ENCODE data around the gene CHRNA1. TPM values are rescaled to one million over a fixed set of nuclear protein-coding genes. Genes with fewer than 3 reads are reported as not detected.

CHRNA1 gene
- total and polyA plus RNA-seq, 9 of the 15 experiments (the other 6 are each of a cell fraction or from before 2014, with no cell fraction given) = not detected

DNA sequence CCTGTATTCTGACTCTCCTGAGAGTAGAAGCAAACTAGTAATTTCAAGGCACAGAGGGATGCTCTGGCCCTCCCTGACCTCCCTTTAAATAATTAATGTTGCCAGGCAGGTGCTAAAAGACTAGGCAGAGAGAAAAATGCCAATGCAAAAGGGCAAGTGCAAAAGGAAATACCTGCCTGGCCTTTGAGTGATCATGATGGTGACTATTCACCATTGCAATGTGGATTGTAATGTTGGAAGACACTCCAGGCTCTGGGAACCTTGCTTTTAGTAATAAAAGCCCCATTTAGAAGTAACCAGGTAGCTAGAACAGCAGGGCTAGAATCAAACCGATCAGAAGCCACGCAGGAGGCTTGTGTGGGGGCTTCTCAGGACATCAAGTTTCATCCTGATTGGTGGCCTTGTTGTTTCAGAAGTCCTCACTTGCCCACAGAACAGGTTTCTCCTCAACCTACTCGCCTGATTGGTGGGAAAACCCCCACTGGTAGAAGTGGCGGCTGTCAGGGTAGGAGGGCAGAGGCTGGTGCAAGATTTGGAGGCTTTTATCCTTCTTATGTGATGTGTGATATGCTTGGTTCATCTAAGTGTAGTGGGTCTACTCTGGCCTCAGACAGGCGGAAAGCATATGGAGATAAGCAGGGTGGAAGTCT lies 16.0 kb upstream of the CHRNA1 start (continued):
- TF ChIP-seq, protein P1, sequence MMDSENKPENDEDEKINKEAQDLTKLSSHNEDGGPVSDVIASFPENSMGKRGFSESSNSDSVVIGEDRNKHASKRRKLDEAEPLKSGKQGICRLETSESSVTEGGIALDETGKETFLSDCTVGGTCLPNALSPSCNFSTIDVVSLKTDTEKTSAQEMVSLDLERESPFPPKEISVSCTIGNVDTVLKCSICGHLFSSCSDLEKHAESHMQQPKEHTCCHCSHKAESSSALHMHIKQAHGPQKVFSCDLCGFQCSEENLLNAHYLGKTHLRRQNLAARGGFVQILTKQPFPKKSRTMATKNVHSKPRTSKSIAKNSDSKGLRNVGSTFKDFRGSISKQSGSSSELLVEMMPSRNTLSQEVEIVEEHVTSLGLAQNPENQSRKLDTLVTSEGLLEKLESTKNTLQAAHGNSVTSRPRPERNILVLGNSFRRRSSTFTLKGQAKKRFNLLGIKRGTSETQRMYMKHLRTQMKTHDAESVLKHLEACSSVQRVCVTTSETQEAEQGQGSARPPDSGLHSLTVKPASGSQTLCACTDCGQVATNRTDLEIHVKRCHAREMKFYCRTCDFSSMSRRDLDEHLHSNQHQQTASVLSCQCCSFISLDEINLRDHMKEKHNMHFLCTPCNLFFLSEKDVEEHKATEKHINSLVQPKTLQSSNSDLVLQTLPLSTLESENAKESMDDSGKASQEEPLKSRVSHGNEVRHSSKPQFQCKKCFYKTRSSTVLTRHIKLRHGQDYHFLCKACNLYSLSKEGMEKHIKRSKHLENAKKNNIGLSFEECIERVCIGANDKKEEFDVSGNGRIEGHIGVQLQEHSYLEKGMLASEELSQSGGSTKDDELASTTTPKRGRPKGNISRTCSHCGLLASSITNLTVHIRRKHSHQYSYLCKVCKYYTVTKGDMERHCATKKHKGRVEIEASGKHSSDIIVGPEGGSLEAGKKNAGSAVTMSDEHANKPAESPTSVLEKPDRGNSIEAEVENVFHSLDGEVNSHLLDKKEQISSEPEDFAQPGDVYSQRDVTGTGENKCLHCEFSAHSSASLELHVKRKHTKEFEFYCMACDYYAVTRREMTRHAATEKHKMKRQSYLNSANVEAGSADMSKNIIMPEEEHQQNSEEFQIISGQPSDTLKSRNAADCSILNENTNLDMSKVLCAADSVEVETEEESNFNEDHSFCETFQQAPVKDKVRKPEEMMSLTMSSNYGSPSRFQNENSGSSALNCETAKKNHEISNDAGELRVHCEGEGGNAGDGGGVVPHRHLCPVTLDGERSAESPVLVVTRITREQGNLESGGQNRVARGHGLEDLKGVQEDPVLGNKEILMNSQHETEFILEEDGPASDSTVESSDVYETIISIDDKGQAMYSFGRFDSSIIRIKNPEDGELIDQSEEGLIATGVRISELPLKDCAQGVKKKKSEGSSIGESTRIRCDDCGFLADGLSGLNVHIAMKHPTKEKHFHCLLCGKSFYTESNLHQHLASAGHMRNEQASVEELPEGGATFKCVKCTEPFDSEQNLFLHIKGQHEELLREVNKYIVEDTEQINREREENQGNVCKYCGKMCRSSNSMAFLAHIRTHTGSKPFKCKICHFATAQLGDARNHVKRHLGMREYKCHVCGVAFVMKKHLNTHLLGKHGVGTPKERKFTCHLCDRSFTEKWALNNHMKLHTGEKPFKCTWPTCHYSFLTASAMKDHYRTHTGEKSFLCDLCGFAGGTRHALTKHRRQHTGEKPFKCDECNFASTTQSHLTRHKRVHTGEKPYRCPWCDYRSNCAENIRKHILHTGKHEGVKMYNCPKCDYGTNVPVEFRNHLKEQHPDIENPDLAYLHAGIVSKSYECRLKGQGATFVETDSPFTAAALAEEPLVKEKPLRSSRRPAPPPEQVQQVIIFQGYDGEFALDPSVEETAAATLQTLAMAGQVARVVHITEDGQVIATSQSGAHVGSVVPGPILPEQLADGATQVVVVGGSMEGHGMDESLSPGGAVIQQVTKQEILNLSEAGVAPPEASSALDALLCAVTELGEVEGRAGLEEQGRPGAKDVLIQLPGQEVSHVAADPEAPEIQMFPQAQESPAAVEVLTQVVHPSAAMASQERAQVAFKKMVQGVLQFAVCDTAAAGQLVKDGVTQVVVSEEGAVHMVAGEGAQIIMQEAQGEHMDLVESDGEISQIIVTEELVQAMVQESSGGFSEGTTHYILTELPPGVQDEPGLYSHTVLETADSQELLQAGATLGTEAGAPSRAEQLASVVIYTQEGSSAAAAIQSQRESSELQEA (IDR thresholded peaks at IDR 0.05; ENCODE audit: low read depth) = no peak
- TF ChIP-seq ERF (CRISPR knock-in tag; IDR thresholded peaks at IDR 0.05) (no peak), HMG20B (CRISPR knock-in tag; IDR thresholded peaks at IDR 0.05) (no peak), RBM25 (IDR thresholded peaks at IDR 0.05; ENCODE audit: low read depth, low read length, severe bottlenecking) (no peak), MAFK (IDR thresholded peaks at IDR 0.05; ENCODE audit: low read length) (no peak), CGGBP1 (CRISPR knock-in tag; IDR thresholded peaks at IDR 0.05) (no peak)
- TF ChIP-seq, protein P2, sequence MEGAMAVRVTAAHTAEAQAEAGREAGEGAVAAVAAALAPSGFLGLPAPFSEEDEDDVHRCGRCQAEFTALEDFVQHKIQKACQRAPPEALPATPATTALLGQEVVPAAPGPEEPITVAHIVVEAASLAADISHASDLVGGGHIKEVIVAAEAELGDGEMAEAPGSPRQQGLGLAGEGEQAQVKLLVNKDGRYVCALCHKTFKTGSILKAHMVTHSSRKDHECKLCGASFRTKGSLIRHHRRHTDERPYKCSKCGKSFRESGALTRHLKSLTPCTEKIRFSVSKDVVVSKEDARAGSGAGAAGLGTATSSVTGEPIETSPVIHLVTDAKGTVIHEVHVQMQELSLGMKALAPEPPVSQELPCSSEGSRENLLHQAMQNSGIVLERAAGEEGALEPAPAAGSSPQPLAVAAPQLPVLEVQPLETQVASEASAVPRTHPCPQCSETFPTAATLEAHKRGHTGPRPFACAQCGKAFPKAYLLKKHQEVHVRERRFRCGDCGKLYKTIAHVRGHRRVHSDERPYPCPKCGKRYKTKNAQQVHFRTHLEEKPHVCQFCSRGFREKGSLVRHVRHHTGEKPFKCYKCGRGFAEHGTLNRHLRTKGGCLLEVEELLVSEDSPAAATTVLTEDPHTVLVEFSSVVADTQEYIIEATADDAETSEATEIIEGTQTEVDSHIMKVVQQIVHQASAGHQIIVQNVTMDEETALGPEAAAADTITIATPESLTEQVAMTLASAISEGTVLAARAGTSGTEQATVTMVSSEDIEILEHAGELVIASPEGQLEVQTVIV (CRISPR knock-in tag; IDR thresholded peaks at IDR 0.05; ENCODE audit: borderline replicate concordance) = no peak

Measured in K562 (cell line).